HepG2 (cell line): ENCODE data around the gene RIOK3. TPM values are rescaled to one million over a fixed set of nuclear protein-coding genes. Genes with fewer than 3 reads are reported as not detected.

Experiments used
- ESRRA ChIP-seq: sonication (generic); formaldehyde crosslinking; IDR thresholded peaks from 2 replicates; pipeline ENCODE4 v1.5.1; 2020; ENCODE audit warnings: mild to moderate bottlenecking, low read depth, missing genetic modification reagents
- FOXK2 ChIP-seq: fragments of 450-650 bp; IDR thresholded peaks from 2 replicates; pipeline ENCODE4 v1.6.1; 2016
- HMG20B ChIP-seq: conservative IDR thresholded peaks from 2 replicates; pipeline ENCODE4 v1.6.1; 2016; ENCODE audit warnings: missing genetic modification reagents, missing compliant biosample characterization
- HOXA3 ChIP-seq: sonication (generic); formaldehyde crosslinking; IDR thresholded peaks from 2 replicates; pipeline ENCODE4 v1.5.0; 2020; ENCODE audit warnings: missing genetic modification reagents
- MEF2D ChIP-seq: sonication (generic); formaldehyde crosslinking; IDR thresholded peaks from 2 replicates; pipeline ENCODE4 v1.5.1; 2020; ENCODE audit warnings: mild to moderate bottlenecking, missing genetic modification reagents
- NR2F6 ChIP-seq, 2 experiments: IDR thresholded peaks; 2 replicates each; pipeline ENCODE4 v1.6.1; 2016; ENCODE audit warnings: antibody characterized with exemption in 1 of 2, mild to moderate bottlenecking in 1 of 2
- PAX8 ChIP-seq: sonication (generic); formaldehyde crosslinking; IDR thresholded peaks from 2 replicates; pipeline ENCODE4 v1.8.0; 2022; ENCODE audit warnings: mild to moderate bottlenecking, missing genetic modification reagents, borderline replicate concordance
- PHF8 ChIP-seq: sonication (generic); formaldehyde crosslinking; IDR thresholded peaks from 2 replicates; pipeline ENCODE4 v1.5.0; 2020; ENCODE audit warnings: missing genetic modification reagents
- PRPF4 ChIP-seq: fragments of 200-400 bp; formaldehyde crosslinking; IDR thresholded peaks from 2 replicates; pipeline ENCODE4 v1.6.1; 2016; ENCODE audit warnings: low read length, low read depth; ENCODE audit not compliant: poor library complexity, severe bottlenecking
- SMARCC2 ChIP-seq: fragments of 450-650 bp; IDR thresholded peaks from 2 replicates; pipeline ENCODE4 v1.6.1; 2017; ENCODE audit warnings: antibody characterized with exemption, mild to moderate bottlenecking
- SPEN ChIP-seq: sonication (generic); formaldehyde crosslinking; IDR thresholded peaks from 2 replicates; pipeline ENCODE4 v1.5.1; 2020; ENCODE audit warnings: low read depth, mild to moderate bottlenecking, missing genetic modification reagents
- SYNCRIP ChIP-seq: fragments of 200-400 bp; formaldehyde crosslinking; IDR thresholded peaks from 2 replicates; pipeline ENCODE4 v1.6.1; 2018; ENCODE audit warnings: mild to moderate bottlenecking, low read depth, low read length; ENCODE audit not compliant: insufficient read depth
- ZBTB42 ChIP-seq: sonication (generic); formaldehyde crosslinking; IDR thresholded peaks from 2 replicates; pipeline ENCODE4 v1.5.0; 2020; ENCODE audit warnings: mild to moderate bottlenecking, missing genetic modification reagents
- ZNF33B ChIP-seq: sonication (generic); formaldehyde crosslinking; IDR thresholded peaks from 2 replicates; pipeline ENCODE4 v1.5.1; 2020; ENCODE audit warnings: mild to moderate bottlenecking, missing genetic modification reagents
- ZNF496 ChIP-seq: sonication (generic); formaldehyde crosslinking; IDR thresholded peaks from 2 replicates; pipeline ENCODE4 v1.8.1; 2023; ENCODE audit warnings: mild to moderate bottlenecking, moderate library complexity, missing genetic modification reagents; ENCODE audit not compliant: insufficient replicate concordance
- ZNF564 ChIP-seq: sonication (generic); formaldehyde crosslinking; IDR thresholded peaks from 2 replicates; pipeline ENCODE4 v1.8.1; 2023; ENCODE audit warnings: mild to moderate bottlenecking, missing genetic modification reagents
- ZNF629 ChIP-seq: sonication (generic); formaldehyde crosslinking; conservative IDR thresholded peaks from 2 replicates; pipeline ENCODE4 v1.5.0; 2020; ENCODE audit warnings: missing genetic modification reagents
- ZNF850 ChIP-seq: sonication (generic); formaldehyde crosslinking; conservative IDR thresholded peaks from 2 replicates; pipeline ENCODE4 v1.9.0; 2021; ENCODE audit warnings: mild to moderate bottlenecking, missing genetic modification reagents
- polyA plus RNA-seq, 8 experiments: library from polyadenylated mRNA; depleted of rRNA in 3 of 8; stranded (reverse) in 7 of 8; unstranded in 1 of 8; fragments of >200 nt; fragmentation: Illumina TruSeq in 4 of 8; extraction: Trizol in 4 of 8; gene quantifications; 2 replicates each; pipeline versions ENCODE4 v1.2.1 to v1.2.3, GENCODE V29; 2011 to 2016; ENCODE audit warnings: low read depth in 4 of 8, missing spikeins in 1 of 8, mixed read lengths in 1 of 8; ENCODE audit not compliant: insufficient read depth in 1 of 8
- total RNA-seq, 5 experiments: library from RNA; depleted of rRNA; stranded (reverse); fragments of >200 nt; fragmentation: Illumina TruSeq; extraction: Trizol; gene quantifications; 2 replicates each; pipeline ENCODE4 v1.2.3, GENCODE V29; 2016; ENCODE audit warnings: low read depth in 1 of 5
- TF ChIP-seq, protein P1 (sequence below): sonication (generic); formaldehyde crosslinking; IDR thresholded peaks from 2 replicates; pipeline ENCODE4 v1.4.0; 2020; ENCODE audit warnings: missing genetic modification reagents
- TF ChIP-seq, protein P2 (sequence below): sonication (generic); formaldehyde crosslinking; conservative IDR thresholded peaks from 2 replicates; pipeline ENCODE4 v1.8.0; 2022; ENCODE audit warnings: mild to moderate bottlenecking, moderate library complexity, missing genetic modification reagents
- TF ChIP-seq, protein P3 (sequence below): sonication (generic); formaldehyde crosslinking; IDR thresholded peaks from 2 replicates; pipeline ENCODE4 v1.8.0; 2022; ENCODE audit warnings: mild to moderate bottlenecking, missing genetic modification reagents; ENCODE audit not compliant: insufficient replicate concordance
- TF ChIP-seq, protein P4 (sequence below): sonication (generic); formaldehyde crosslinking; IDR thresholded peaks from 2 replicates; pipeline ENCODE4 v1.8.1; 2023; ENCODE audit warnings: missing genetic modification reagents, mild to moderate bottlenecking, borderline replicate concordance
- TF ChIP-seq, protein P5 (sequence below): sonication (generic); formaldehyde crosslinking; IDR thresholded peaks from 2 replicates; pipeline ENCODE4 v1.8.0; 2022; ENCODE audit warnings: missing genetic modification reagents, mild to moderate bottlenecking, borderline replicate concordance
- TF ChIP-seq, protein P6 (sequence below): sonication (generic); formaldehyde crosslinking; IDR thresholded peaks from 2 replicates; pipeline ENCODE4 v1.8.0; 2022; ENCODE audit warnings: mild to moderate bottlenecking, missing genetic modification reagents, moderate library complexity

Gene RIOK3
- total and polyA plus RNA-seq, 2 of the 13 experiments (the other 11 are each of a cell fraction or from before 2014, with no cell fraction given), result 26.7 to 36.0 TPM

DNA sequence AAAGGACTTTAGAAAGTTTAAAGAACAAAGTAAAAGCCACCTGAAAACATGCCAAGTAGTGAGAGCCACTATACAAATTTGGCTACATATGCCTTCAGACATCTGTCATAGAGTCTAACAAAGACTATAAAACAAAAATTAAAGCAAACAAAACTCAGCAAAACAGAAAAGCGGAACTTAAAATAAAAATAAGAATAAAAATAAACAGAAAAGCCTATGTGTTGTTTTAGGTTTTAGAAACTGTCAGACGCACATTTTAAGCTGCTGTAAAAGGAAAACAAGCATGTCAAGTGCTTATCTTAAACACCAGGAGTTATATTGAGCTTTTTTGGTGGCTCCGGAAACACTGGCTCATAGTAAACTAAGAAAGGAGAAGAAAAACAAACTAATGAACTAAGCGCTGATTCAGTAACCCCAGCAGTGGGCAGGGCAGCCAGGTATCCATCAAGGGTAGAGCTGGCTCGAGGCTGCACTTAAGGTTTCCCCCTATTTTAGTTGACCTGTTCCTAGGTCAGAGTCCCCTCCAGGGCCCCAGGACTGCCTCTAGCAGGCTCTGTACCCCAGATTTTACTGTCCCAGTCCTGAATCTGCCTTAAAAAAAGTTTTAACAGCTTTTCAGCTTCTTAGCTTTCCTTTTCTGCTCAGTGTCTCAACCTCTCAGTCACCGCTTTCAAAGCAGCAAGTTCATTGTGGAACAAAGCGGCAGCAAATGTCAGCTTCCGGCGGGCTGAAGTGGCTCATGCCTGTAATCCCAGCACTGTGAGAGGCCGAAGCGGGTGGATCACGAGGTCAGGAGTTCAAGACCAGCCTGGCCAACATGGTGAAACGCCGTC lies 34.9 kb downstream of the RIOK3 start (continued):
- no peak for TF ChIP-seq PRPF4
- TF ChIP-seq ZNF564 (CRISPR knock-in tag), result no peak; the same call in 1 of the 2 replicates
- TF ChIP-seq, protein P1, sequence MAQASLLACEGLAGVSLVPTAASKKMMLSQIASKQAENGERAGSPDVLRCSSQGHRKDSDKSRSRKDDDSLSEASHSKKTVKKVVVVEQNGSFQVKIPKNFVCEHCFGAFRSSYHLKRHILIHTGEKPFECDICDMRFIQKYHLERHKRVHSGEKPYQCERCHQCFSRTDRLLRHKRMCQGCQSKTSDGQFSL (CRISPR knock-in tag), result no peak
- 0 out of 2 replicates have a peak, but pooled peaks have one; percentile 23 for TF ChIP-seq MEF2D (CRISPR knock-in tag)
- TF ChIP-seq, protein P2, sequence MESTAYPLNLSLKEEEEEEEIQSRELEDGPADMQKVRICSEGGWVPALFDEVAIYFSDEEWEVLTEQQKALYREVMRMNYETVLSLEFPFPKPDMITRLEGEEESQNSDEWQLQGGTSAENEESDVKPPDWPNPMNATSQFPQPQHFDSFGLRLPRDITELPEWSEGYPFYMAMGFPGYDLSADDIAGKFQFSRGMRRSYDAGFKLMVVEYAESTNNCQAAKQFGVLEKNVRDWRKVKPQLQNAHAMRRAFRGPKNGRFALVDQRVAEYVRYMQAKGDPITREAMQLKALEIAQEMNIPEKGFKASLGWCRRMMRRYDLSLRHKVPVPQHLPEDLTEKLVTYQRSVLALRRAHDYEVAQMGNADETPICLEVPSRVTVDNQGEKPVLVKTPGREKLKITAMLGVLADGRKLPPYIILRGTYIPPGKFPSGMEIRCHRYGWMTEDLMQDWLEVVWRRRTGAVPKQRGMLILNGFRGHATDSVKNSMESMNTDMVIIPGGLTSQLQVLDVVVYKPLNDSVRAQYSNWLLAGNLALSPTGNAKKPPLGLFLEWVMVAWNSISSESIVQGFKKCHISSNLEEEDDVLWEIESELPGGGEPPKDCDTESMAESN (CRISPR knock-in tag), result no peak
- 0 out of 2 replicates have a peak, but pooled peaks have one; percentile 34 for TF ChIP-seq HOXA3 (CRISPR knock-in tag)
- TF ChIP-seq PHF8 (CRISPR knock-in tag), result no peak
- no peak for TF ChIP-seq ZNF496 (CRISPR knock-in tag)
- TF ChIP-seq NR2F6 (IDR thresholded peaks at IDR 0.05), result peak; percentile 33; the same call in 1 of the 2 replicates
- no peak for TF ChIP-seq NR2F6 (CRISPR knock-in tag; IDR thresholded peaks at IDR 0.05)
- TF ChIP-seq, protein P3, sequence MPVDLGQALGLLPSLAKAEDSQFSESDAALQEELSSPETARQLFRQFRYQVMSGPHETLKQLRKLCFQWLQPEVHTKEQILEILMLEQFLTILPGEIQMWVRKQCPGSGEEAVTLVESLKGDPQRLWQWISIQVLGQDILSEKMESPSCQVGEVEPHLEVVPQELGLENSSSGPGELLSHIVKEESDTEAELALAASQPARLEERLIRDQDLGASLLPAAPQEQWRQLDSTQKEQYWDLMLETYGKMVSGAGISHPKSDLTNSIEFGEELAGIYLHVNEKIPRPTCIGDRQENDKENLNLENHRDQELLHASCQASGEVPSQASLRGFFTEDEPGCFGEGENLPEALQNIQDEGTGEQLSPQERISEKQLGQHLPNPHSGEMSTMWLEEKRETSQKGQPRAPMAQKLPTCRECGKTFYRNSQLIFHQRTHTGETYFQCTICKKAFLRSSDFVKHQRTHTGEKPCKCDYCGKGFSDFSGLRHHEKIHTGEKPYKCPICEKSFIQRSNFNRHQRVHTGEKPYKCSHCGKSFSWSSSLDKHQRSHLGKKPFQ, result no peak
- no peak for TF ChIP-seq SMARCC2
- no peak for TF ChIP-seq SPEN (CRISPR knock-in tag)
- TF ChIP-seq, protein P4, sequence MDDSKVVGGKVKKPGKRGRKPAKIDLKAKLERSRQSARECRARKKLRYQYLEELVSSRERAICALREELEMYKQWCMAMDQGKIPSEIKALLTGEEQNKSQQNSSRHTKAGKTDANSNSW (CRISPR knock-in tag), result no peak
- no peak for TF ChIP-seq SYNCRIP
- no peak for TF ChIP-seq HMG20B (CRISPR knock-in tag)
- peak; percentile 47; the same call in 1 of the 2 replicates for TF ChIP-seq ZNF629 (CRISPR knock-in tag)
- TF ChIP-seq, protein P5, sequence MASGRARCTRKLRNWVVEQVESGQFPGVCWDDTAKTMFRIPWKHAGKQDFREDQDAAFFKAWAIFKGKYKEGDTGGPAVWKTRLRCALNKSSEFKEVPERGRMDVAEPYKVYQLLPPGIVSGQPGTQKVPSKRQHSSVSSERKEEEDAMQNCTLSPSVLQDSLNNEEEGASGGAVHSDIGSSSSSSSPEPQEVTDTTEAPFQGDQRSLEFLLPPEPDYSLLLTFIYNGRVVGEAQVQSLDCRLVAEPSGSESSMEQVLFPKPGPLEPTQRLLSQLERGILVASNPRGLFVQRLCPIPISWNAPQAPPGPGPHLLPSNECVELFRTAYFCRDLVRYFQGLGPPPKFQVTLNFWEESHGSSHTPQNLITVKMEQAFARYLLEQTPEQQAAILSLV (CRISPR knock-in tag), result no peak
- TF ChIP-seq, protein P6, sequence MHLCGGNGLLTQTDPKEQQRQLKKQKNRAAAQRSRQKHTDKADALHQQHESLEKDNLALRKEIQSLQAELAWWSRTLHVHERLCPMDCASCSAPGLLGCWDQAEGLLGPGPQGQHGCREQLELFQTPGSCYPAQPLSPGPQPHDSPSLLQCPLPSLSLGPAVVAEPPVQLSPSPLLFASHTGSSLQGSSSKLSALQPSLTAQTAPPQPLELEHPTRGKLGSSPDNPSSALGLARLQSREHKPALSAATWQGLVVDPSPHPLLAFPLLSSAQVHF, result no peak
- TF ChIP-seq ZNF850 (CRISPR knock-in tag), result no peak
- TF ChIP-seq ZBTB42 (CRISPR knock-in tag), result no peak
- no peak for TF ChIP-seq PAX8 (CRISPR knock-in tag)
- TF ChIP-seq ESRRA (CRISPR knock-in tag), result no peak
- no peak for TF ChIP-seq FOXK2
- no peak for TF ChIP-seq ZNF33B (CRISPR knock-in tag)
